ENCODE measurements around the gene SLC35F6.

DNA sequence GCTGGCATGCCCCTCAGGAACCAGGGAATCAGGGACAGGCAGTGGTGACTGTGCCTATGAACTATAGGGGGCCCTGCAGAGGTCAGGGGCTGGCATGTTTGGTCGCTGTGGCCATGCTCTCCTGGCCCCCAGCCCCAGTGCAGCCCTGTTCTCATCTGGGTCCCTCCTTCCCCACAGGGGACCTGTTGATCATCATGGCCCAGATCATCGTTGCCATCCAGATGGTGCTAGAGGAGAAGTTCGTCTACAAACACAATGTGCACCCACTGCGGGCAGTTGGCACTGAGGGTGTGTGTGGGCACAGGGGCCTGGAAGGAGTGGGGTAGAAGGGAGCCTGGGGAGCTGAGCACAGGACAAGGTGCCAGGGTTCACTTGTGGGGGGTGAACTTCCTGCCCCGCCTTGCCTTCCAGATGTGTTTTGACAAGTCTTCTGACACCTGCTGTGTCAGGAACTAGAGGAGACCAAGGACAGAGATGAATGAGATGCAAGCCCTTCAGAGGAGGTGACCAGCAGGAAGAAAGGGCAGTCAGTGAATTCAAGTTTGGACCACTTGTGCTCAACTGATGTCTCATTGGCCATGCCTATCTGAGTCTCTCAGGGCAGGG is 12.2 kb downstream of the SLC35F6 start:
- TF ChIP-seq EP300 (IDR thresholded peaks at IDR 0.05) = no peak
- TF ChIP-seq, protein P1, sequence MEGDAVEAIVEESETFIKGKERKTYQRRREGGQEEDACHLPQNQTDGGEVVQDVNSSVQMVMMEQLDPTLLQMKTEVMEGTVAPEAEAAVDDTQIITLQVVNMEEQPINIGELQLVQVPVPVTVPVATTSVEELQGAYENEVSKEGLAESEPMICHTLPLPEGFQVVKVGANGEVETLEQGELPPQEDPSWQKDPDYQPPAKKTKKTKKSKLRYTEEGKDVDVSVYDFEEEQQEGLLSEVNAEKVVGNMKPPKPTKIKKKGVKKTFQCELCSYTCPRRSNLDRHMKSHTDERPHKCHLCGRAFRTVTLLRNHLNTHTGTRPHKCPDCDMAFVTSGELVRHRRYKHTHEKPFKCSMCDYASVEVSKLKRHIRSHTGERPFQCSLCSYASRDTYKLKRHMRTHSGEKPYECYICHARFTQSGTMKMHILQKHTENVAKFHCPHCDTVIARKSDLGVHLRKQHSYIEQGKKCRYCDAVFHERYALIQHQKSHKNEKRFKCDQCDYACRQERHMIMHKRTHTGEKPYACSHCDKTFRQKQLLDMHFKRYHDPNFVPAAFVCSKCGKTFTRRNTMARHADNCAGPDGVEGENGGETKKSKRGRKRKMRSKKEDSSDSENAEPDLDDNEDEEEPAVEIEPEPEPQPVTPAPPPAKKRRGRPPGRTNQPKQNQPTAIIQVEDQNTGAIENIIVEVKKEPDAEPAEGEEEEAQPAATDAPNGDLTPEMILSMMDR (IDR thresholded peaks at IDR 0.05) = no peak
